GM21723 (cell line): ENCODE results near the gene ADK.

Experiments used
- ATAC-seq: cut with Tn5 transposase; IDR thresholded peaks from one replicate; pipeline ENCODE4 v1.9.1; 2021; ENCODE audit warnings: mild to moderate bottlenecking, moderate library complexity; ENCODE audit not compliant: unreplicated experiment

The ADK gene

GRCh38 chr10:74231375-74231774 lies 80.4 kb downstream of the ADK start:
- no peak for ATAC-seq

GRCh38 chr10:74233281-74233680 lies 82.3 kb downstream of the ADK start:
- no peak for ATAC-seq

- ATAC-seq: no peak
Measured at GRCh38 chr10:74234569-74234968, 83.5 kb downstream of the ADK start.

- no peak for ATAC-seq
Measured at GRCh38 chr10:74238031-74238431, 87.0 kb downstream of the ADK start.

- no peak for ATAC-seq
Measured at GRCh38 chr10:74238516-74238915, 87.5 kb downstream of the ADK start.

- no peak for ATAC-seq
Measured at GRCh38 chr10:74243067-74243466, 92.0 kb downstream of the ADK start.

GRCh38 chr10:74244097-74244685 lies 93.2 kb downstream of the ADK start:
- no peak for ATAC-seq

GRCh38 chr10:74244807-74245206 lies 93.8 kb downstream of the ADK start:
- no peak for ATAC-seq

- ATAC-seq: no peak
Measured at GRCh38 chr10:74246495-74246894, 95.5 kb downstream of the ADK start.

GRCh38 chr10:74249865-74250264 lies 98.8 kb downstream of the ADK start:
- no peak for ATAC-seq

- ATAC-seq: no peak
Measured at GRCh38 chr10:74255214-74255613, 104.2 kb downstream of the ADK start.

- no peak for ATAC-seq
Measured at GRCh38 chr10:74255888-74256357, 104.9 kb downstream of the ADK start.

GRCh38 chr10:74262856-74263255 lies 111.8 kb downstream of the ADK start:
- no peak for ATAC-seq

GRCh38 chr10:74263996-74264395 lies 113.0 kb downstream of the ADK start:
- no peak for ATAC-seq

GRCh38 chr10:74272288-74272687 lies 121.3 kb downstream of the ADK start:
- ATAC-seq: no peak

- ATAC-seq: no peak
Measured at GRCh38 chr10:74275755-74276290, 124.8 kb downstream of the ADK start.

GRCh38 chr10:74276416-74276815 lies 125.4 kb downstream of the ADK start:
- no peak for ATAC-seq

- no peak for ATAC-seq
Measured at GRCh38 chr10:74282151-74282847, 131.3 kb downstream of the ADK start.

- no peak for ATAC-seq
Measured at GRCh38 chr10:74282848-74283210, 131.8 kb downstream of the ADK start.

- ATAC-seq: no peak
Measured at GRCh38 chr10:74289188-74289587, 138.2 kb downstream of the ADK start.

GRCh38 chr10:74289951-74290350 lies 138.9 kb downstream of the ADK start:
- no peak for ATAC-seq

GRCh38 chr10:74290708-74291107 lies 139.7 kb downstream of the ADK start:
- no peak for ATAC-seq
